Hepatocyte (in vitro differentiated cells): ENCODE results near the gene USP6NL.

ENCODE experiments used
- EZH2 ChIP-seq: fragments of 200-600 bp; sonication (generic); IDR thresholded peaks from 2 replicates; pipeline ENCODE4 v1.6.1; 2016; ENCODE audit warnings: antibody characterized with exemption, mild to moderate bottlenecking, borderline replicate concordance
- EZH2phosphoT487 ChIP-seq: fragments of 200-600 bp; sonication (generic); IDR thresholded peaks from one replicate; pipeline ENCODE4 v1.6.1; 2018; ENCODE audit warnings: antibody characterized with exemption, mild to moderate bottlenecking, low read depth, moderate library complexity; ENCODE audit not compliant: unreplicated experiment, severe bottlenecking
- TF ChIP-seq, protein P1 (sequence below): fragments of 200-600 bp; sonication (generic); IDR thresholded peaks from 2 replicates; pipeline ENCODE4 v1.5.1; 2016; ENCODE audit warnings: antibody characterized with exemption, mild to moderate bottlenecking; ENCODE audit not compliant: poor library complexity

DNA sequence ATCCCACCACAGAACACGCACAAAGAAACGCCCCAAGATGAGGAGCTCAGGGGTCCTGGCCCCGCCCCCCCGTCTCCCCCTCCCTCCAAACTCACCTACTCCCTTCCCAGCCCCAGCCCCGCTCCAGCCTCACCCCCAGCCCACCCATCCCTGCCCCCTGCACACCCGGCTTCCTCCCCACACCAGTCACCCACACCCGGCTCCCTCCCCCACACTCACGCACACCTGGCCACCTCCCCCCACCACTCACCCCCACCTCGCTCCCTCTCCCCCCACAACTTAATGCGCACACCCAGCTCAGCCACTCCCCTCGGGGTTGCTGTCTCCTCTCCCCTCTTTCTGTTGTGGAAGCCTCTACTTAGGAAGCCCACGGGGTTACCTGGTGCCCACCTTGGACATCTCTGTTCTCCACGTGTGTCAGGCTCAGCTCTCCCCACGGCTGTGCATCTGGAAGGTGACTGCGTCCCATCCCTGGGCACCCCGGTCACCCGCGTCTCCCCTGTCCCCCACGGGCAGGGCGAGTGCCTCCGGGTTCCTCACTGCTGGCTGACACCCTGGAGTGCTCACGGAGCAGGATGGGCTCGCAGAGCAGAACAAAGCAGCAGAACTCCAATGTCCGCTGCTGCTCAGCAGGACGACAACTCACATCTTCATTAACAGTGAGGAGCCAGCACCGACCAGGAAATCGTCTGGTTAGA lies 166.8 kb downstream of the USP6NL start:
- TF ChIP-seq, protein P1, sequence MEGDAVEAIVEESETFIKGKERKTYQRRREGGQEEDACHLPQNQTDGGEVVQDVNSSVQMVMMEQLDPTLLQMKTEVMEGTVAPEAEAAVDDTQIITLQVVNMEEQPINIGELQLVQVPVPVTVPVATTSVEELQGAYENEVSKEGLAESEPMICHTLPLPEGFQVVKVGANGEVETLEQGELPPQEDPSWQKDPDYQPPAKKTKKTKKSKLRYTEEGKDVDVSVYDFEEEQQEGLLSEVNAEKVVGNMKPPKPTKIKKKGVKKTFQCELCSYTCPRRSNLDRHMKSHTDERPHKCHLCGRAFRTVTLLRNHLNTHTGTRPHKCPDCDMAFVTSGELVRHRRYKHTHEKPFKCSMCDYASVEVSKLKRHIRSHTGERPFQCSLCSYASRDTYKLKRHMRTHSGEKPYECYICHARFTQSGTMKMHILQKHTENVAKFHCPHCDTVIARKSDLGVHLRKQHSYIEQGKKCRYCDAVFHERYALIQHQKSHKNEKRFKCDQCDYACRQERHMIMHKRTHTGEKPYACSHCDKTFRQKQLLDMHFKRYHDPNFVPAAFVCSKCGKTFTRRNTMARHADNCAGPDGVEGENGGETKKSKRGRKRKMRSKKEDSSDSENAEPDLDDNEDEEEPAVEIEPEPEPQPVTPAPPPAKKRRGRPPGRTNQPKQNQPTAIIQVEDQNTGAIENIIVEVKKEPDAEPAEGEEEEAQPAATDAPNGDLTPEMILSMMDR: no peak
- TF ChIP-seq EZH2phosphoT487 (no peak), EZH2 (no peak)
